Measurements from ENCODE around the gene PDE1A.

PDE1A gene

GRCh38 chr2:182415771-182416170, 11.1 kb downstream of the PDE1A start:
- TF ChIP-seq CTCF (IDR thresholded peaks at IDR 0.05; ENCODE audit: control insufficient read depth, extremely low read depth, insufficient read depth) = no peak
- H3K4me3 ChIP-seq (ENCODE audit: low read depth, low read length) = no peak overlapping the region
- no peak for DNase-seq (ENCODE audit: low read depth)

- TF ChIP-seq CTCF (IDR thresholded peaks at IDR 0.05; ENCODE audit: control insufficient read depth, extremely low read depth, insufficient read depth) = no peak
- no peak for DNase-seq (ENCODE audit: low read depth)
Measured at GRCh38 chr2:182412858-182413257, 14.0 kb downstream of the PDE1A start.

GRCh38 chr2:182410120-182410519, 16.7 kb downstream of the PDE1A start:
- DNase-seq (ENCODE audit: low read depth) = no peak
- no peak overlapping the region for H3K4me3 ChIP-seq (ENCODE audit: low read depth, low read length)
- TF ChIP-seq CTCF (IDR thresholded peaks at IDR 0.05; ENCODE audit: control insufficient read depth, extremely low read depth, insufficient read depth) = no peak

More at GRCh38 chr2:182412858-182413257, 14.0 kb downstream of the PDE1A start:
- no peak overlapping the region for H3K4me3 ChIP-seq (ENCODE audit: low read depth, low read length)

- no peak overlapping the region for H3K4me3 ChIP-seq (ENCODE audit: low read depth, low read length)
- no peak for TF ChIP-seq CTCF (IDR thresholded peaks at IDR 0.05; ENCODE audit: control insufficient read depth, extremely low read depth, insufficient read depth)
- no peak for DNase-seq (ENCODE audit: low read depth)
Measured at GRCh38 chr2:182406221-182406620, 20.6 kb downstream of the PDE1A start.

- no peak for DNase-seq (ENCODE audit: low read depth)
Measured at GRCh38 chr2:182404975-182405561, 21.8 kb downstream of the PDE1A start.

GRCh38 chr2:182404092-182404491, 22.7 kb downstream of the PDE1A start:
- DNase-seq (ENCODE audit: low read depth) = no peak
- no peak overlapping the region for H3K4me3 ChIP-seq (ENCODE audit: low read depth, low read length)
- TF ChIP-seq CTCF (IDR thresholded peaks at IDR 0.05; ENCODE audit: control insufficient read depth, extremely low read depth, insufficient read depth) = no peak

More at GRCh38 chr2:182404975-182405561, 21.8 kb downstream of the PDE1A start:
- no peak for TF ChIP-seq CTCF (IDR thresholded peaks at IDR 0.05; ENCODE audit: control insufficient read depth, extremely low read depth, insufficient read depth)
- no peak overlapping the region for H3K4me3 ChIP-seq (ENCODE audit: low read depth, low read length)

- no peak for TF ChIP-seq CTCF (IDR thresholded peaks at IDR 0.05; ENCODE audit: control insufficient read depth, extremely low read depth, insufficient read depth)
- no peak overlapping the region for H3K4me3 ChIP-seq (ENCODE audit: low read depth, low read length)
- DNase-seq (ENCODE audit: low read depth) = no peak
Measured at GRCh38 chr2:182393270-182393760, 33.5 kb downstream of the PDE1A start.

Measured in LNCaP clone FGC (cell line).